B cell (primary cell): ENCODE data around the gene VPS26A. TPM values are rescaled to one million over a fixed set of nuclear protein-coding genes. Genes with fewer than 3 reads are reported as not detected.

Experiments used
- ATAC-seq: fragments of 200-7000 bp; cut with Tn5 transposase; one replicate; pipeline ENCODE4 v1.10.0; 2021; ENCODE audit warnings: low read depth, mild to moderate bottlenecking, moderate number of reproducible peaks, moderate library complexity
- CTCF ChIA-PET: fragments of 350-600 bp; sonication (Branson Sonifier 250); formaldehyde crosslinking; loops from one replicate; lab custom pipeline; 2021; ENCODE audit warnings: antibody characterized with exemption, inconsistent platforms; lab: Charles Lee
- POLR2A ChIA-PET: fragments of 350-600 bp; sonication (Branson Sonifier 250); formaldehyde crosslinking; loops from one replicate; lab custom pipeline; 2021; ENCODE audit warnings: antibody characterized with exemption; lab: Charles Lee
- DNase-seq: peaks from one replicate; pipeline ENCODE4 v3.0.0; 2013
- H2AFZ ChIP-seq: 2 replicates; pipeline ENCODE4 v1.6.1; 2012; ENCODE audit warnings: mild to moderate bottlenecking, low read depth, low read length; ENCODE audit not compliant: insufficient read depth, poor library complexity, severe bottlenecking
- H3K27ac ChIP-seq, 2 donors: 1 replicate in 1 of 2; 2 replicates in 1 of 2; pipeline ENCODE4 v1.5.1; 2012 to 2013; ENCODE audit warnings: low read length in 2 of 2, mild to moderate bottlenecking in 2 of 2, moderate library complexity in 1 of 2
- H3K27me3 ChIP-seq, 4 experiments: fragments of 200-600 bp in 1 of 4; sonication (generic) in 1 of 4; replicated peaks in 1 of 4; 1 replicate in 2 of 4; 2 replicates in 2 of 4; pipeline versions ENCODE4 v1.6.1 to v1.7.0; 2013 to 2016; ENCODE audit warnings: low read length in 3 of 4, mild to moderate bottlenecking in 2 of 4, mixed read lengths in 1 of 4, moderate library complexity in 1 of 4; ENCODE audit not compliant: insufficient read depth in 4 of 4, control insufficient read depth in 3 of 4; ENCODE audit errors: control extremely low read depth in 1 of 4
- H3K36me3 ChIP-seq, 2 experiments: replicated peaks in 1 of 2; 1 replicate in 1 of 2; 2 replicates in 1 of 2; pipeline versions ENCODE4 v1.6.1 to v1.7.1; 2013; ENCODE audit warnings: low read length in 1 of 2; ENCODE audit not compliant: insufficient read depth in 2 of 2, control insufficient read depth in 1 of 2; ENCODE audit errors: control extremely low read depth in 1 of 2, extremely low read depth in 1 of 2
- H3K4me1 ChIP-seq, 2 donors: fragments of 200-600 bp in 1 of 2; sonication (generic) in 1 of 2; 1 replicate in 1 of 2; 2 replicates in 1 of 2; pipeline versions ENCODE4 v1.5.1 to v1.6.1; 2013 to 2017; ENCODE audit warnings: low read length in 2 of 2; ENCODE audit not compliant: control insufficient read depth in 2 of 2, insufficient read depth in 2 of 2
- H3K4me2 ChIP-seq: replicated peaks from 2 replicates; pipeline ENCODE3; 2012; ENCODE audit warnings: mild to moderate bottlenecking, low read depth, low read length; ENCODE audit not compliant: poor library complexity, severe bottlenecking
- H3K4me3 ChIP-seq, 5 experiments: fragments of 200-600 bp in 1 of 5; sonication (generic) in 1 of 5; 1 replicate in 3 of 5; 2 replicates in 2 of 5; pipeline versions ENCODE4 v1.5.1 to v1.7.0; 2011 to 2016; ENCODE audit warnings: low read length in 4 of 5, mild to moderate bottlenecking in 4 of 5, low read depth in 2 of 5, control low read depth in 1 of 5, moderate library complexity in 1 of 5; ENCODE audit not compliant: insufficient read depth in 1 of 5; ENCODE audit errors: control extremely low read depth in 1 of 5, extremely low read depth in 1 of 5
- H3K79me2 ChIP-seq: fragments of 200-600 bp; sonication (generic); one replicate; pipeline ENCODE4 v1.6.0; 2016; ENCODE audit warnings: low read length; ENCODE audit not compliant: control insufficient read depth, insufficient read depth
- H3K9ac ChIP-seq: fragments of 200-600 bp; sonication (generic); 2 replicates; pipeline ENCODE4 v1.6.1; 2017; ENCODE audit warnings: mild to moderate bottlenecking, low read length, moderate library complexity
- H3K9me3 ChIP-seq, 3 donors: one replicate each; pipeline versions ENCODE4 v1.6.1 to v1.7.1; 2013; ENCODE audit warnings: low read length in 2 of 3; ENCODE audit not compliant: control insufficient read depth in 2 of 3, insufficient read depth in 1 of 3; ENCODE audit errors: control extremely low read depth in 1 of 3
- H4K20me1 ChIP-seq: 2 replicates; pipeline ENCODE4 v1.6.0; 2012; ENCODE audit warnings: mild to moderate bottlenecking, low read length; ENCODE audit not compliant: insufficient read depth, control insufficient read depth, poor library complexity, severe bottlenecking
- H3K27ac Mint-ChIP-seq: one replicate; pipeline ENCODE4 v1.8.0; 2021; ENCODE audit warnings: mixed read lengths
- H3K27me3 Mint-ChIP-seq: one replicate; pipeline ENCODE4 v1.8.0; 2021; ENCODE audit warnings: mixed read lengths
- H3K4me1 Mint-ChIP-seq: one replicate; pipeline ENCODE4 v1.8.0; 2021; ENCODE audit warnings: mixed read lengths
- H3K4me3 Mint-ChIP-seq: one replicate; pipeline ENCODE4 v1.8.0; 2021; ENCODE audit warnings: mixed read lengths
- H3K9me3 Mint-ChIP-seq: one replicate; pipeline ENCODE4 v1.8.0; 2022; ENCODE audit warnings: mixed read lengths; ENCODE audit not compliant: insufficient read depth
- CTCF ChIP-seq: fragments of 200-600 bp; IDR thresholded peaks from one replicate; pipeline ENCODE4 v1.8.0; 2022; ENCODE audit warnings: antibody characterized with exemption, mild to moderate bottlenecking
- EZH2 ChIP-seq: IDR thresholded peaks from 2 replicates; pipeline ENCODE4 v1.6.1; 2012; ENCODE audit warnings: borderline replicate concordance, low read depth, mild to moderate bottlenecking, moderate library complexity, low read length; ENCODE audit not compliant: insufficient read depth, poor library complexity, severe bottlenecking
- WGBS: methylation state at CpG from one replicate; pipeline ENCODE4 v1.1.5; 2013; ENCODE audit warnings: missing lambda C conversion rate; ENCODE audit not compliant: insufficient coverage; 5-methylcytosine and 5-hydroxymethylcytosine counted together
- intact Hi-C: fragments of 100-400 bp; cut with micrococcal nuclease; formaldehyde crosslinking; loops from one replicate; pipeline ENCODE4 v1.10.0; 2022
- polyA minus RNA-seq: library from RNA; depleted of rRNA, polyadenylated mRNA; stranded (reverse); fragments of >200 nt; gene quantifications from 2 replicates; pipeline ENCODE4 v1.2.3, GENCODE V29; 2012
- polyA plus RNA-seq: library from polyadenylated mRNA; depleted of rRNA; stranded (reverse); fragments of >200 nt; gene quantifications from 2 replicates; pipeline ENCODE4 v1.2.3, GENCODE V29; 2012
- total RNA-seq, 2 donors: library from RNA; stranded (reverse); fragments of 120-200 nt in 1 of 2; gene quantifications; 1 replicate in 1 of 2; 2 replicates in 1 of 2; pipeline versions ENCODE4 v1.2.3 to v1.2.4, GENCODE V29; 2013 to 2022

VPS26A gene
- total RNA-seq (29.9 and 35.3 TPM in 2 replicates), polyA plus RNA-seq (5.0 and 9.4 TPM in 2 replicates), polyA minus RNA-seq (3.2 and 3.9 TPM in 2 replicates)
- total RNA-seq (2013), result 11.5 TPM

- peak; percentile 99 for DNase-seq
- Mint-ChIP-seq H3K27ac (peak within 1 kb of the TSS; percentile 98), H3K27me3 (no peaks in the 10 kb centered on the region), H3K4me3 (peak within 1 kb of the TSS; percentile 93), H3K9me3 (no peaks in the 10 kb centered on the region), H3K4me1 (peaks cover 15% of the 10 kb centered on the region)
- under 1% methylated on average over 79 of the region's 82 CpGs for WGBS
- Histone ChIP-seq H3K4me1 (peaks cover 12% of the 10 kb centered on the region in 2 donors), H2AFZ (peak within 1 kb of the TSS; percentile 84), H3K4me3 (peak within 1 kb of the TSS; percentile 57 to 92 (median 84)), H3K9me3 (no peaks in the 10 kb centered on the region), H3K79me2 (peaks cover 50% of the 10 kb centered on the region), H3K36me3 (no peaks in the 10 kb centered on the region), H4K20me1 (peaks cover 13% of the 10 kb centered on the region), H3K4me2 (peak within 1 kb of the TSS; percentile 82), H3K27me3 (no peaks in the 10 kb centered on the region), H3K27ac (peak within 1 kb of the TSS; percentile 89 to 95), H3K9ac (peak within 1 kb of the TSS; percentile 73)
- TF ChIP-seq EZH2 (no peak), CTCF (peak; percentile 34)
- ATAC-seq, result peak; percentile 96
- ChIA-PET POLR2A (no interaction called here), CTCF (interaction anchor here (1.2 to 3.9 kb wide), 4 partner anchors 28 to 168 kb away, joined by 5 to 23 read pairs (median 12); partner anchors contain the start of gene DDX21)
- intact Hi-C loops, result loop anchor here (1.0 to 5.0 kb wide), 11 partner anchors 31 to 791 kb away; partner anchors contain the start of genes CCAR1, DDX21, DDX50 and HKDC1
Observed at GRCh38 chr10:69123747-69124562, at the start of gene VPS26A. VPS26A (plus strand) TSS chr10:69124178; CDS start chr10:69124278, 100 bp downstream.

GRCh38 chr10:69074532-69074931 is 49.4 kb upstream of the VPS26A start:
- ChIA-PET POLR2A (no interaction called here), CTCF (interaction anchor here (1.3 kb wide), 1 partner anchor 70 kb away, joined by 3 read pairs; no protein-coding TSS in a partner anchor)
- H3K79me2 ChIP-seq, result no peaks in the 10 kb centered on the region
- H3K9me3 ChIP-seq, result no peaks in the 10 kb centered on the region
- H3K27me3 ChIP-seq, result no peaks in the 10 kb centered on the region
- H3K36me3 ChIP-seq, result no peaks in the 10 kb centered on the region
- H3K4me3 ChIP-seq, result no peak overlapping the region
- Mint-ChIP-seq H3K9me3 (no peaks in the 10 kb centered on the region), H3K27ac (no peak overlapping the region), H3K4me1 (no peaks in the 10 kb centered on the region), H3K4me3 (no peak overlapping the region), H3K27me3 (no peaks in the 10 kb centered on the region)
- no peak for TF ChIP-seq EZH2
- no peak for TF ChIP-seq CTCF
- 97% methylated on average over 3 of the region's 4 CpGs for WGBS
- no peaks in the 10 kb centered on the region for H3K4me1 ChIP-seq
- no peaks in the 10 kb centered on the region for H4K20me1 ChIP-seq
- ATAC-seq (no peak), DNase-seq (no peak)
- H3K9ac ChIP-seq, result no peak overlapping the region
- no peak overlapping the region for H3K4me2 ChIP-seq
- H2AFZ ChIP-seq, result no peak overlapping the region
- H3K27ac ChIP-seq, result no peak overlapping the region
- intact Hi-C loops, result no loop called here
